ENCODE data around the gene C14orf132. TPM values are rescaled to one million over a fixed set of nuclear protein-coding genes. Genes with fewer than 3 reads are reported as not detected.
"Not testable (repeated sequence)": the region's sequence is repeated elsewhere in the genome, so short reads cannot be mapped to it uniquely, and the experiment has no call there.

The C14orf132 gene
- polyA plus RNA-seq, 1 donor: 17.4 TPM

DNA sequence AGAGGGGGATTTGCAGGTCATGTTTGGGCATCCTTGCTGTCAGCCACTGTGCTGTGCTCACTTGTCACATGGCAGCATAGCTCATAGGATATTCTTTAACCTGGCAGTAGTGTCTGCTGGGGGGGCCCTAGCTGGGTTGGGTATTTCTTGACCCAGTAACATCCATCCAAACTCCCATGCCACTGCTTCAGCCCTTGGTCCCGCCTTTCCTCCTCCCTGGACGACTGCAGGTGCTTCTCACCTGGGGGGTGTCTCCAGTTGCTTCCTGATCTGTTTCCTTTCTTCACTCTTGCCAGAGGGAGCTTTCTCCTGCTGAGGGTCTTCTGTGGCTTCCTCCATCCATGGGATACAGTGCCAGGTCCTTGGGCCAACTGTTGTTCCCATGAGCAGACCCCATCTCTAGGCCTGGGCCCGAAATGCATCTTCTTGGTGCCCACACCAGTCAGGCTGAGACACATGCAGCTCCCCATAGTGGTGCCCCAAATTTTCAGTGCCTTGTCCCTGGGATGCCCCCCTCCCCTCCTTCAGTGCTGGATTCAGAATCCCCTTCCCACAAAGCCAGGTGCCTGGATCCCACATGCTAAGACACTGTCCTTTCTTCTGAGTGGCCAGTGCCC lies 20.5 kb downstream of the C14orf132 start:
- no peak for DNase-seq (ENCODE audit: low read depth)

DNA sequence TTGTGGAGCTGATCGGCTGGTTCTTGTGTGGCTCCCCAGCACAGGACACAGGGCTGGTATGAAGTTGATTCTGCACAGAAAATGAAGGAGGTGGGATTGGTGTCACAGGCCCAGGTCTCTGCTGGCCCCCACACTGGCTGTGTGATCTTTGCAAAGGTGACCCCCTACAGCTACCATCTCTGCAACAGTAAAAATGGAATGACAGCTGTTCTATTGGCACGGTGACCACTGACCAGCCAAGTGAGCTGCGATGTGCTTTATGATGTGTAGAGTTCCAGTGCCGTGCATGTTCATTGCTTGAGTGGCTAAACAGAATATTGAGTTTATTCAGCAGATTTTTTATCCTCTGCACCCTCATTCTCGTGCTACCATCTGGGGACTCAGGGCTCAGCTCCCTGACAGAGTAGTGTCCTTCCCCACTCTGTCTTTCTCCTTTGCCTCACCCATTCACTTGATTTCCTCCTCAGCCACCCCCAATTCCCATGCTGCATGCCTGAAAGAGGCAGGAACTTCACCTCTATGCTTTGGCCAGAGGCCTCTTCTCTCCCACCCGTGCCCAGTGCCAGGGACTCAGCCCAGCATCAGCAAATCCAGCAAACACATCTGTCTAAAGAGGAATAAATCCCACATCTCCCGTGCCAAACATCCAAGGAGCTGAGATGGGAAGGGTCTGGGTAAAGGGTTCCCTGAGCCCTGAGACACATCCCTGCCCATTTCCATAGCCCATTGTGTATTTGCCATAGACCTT lies 21.2 kb downstream of the C14orf132 start:
- no peak for DNase-seq (ENCODE audit: low read depth)

- no peak for DNase-seq (ENCODE audit: low read depth)
These were observed 22.8 kb downstream of the C14orf132 start for GRCh38 chr14:96062010-96062409.

GRCh38 chr14:96062506-96062905 lies 23.3 kb downstream of the C14orf132 start:
- no peak for DNase-seq (ENCODE audit: low read depth)

GRCh38 chr14:96064866-96065265 lies 25.7 kb downstream of the C14orf132 start:
- DNase-seq (ENCODE audit: low read depth): no peak

- no peak for DNase-seq (ENCODE audit: low read depth)
These were observed 26.7 kb downstream of the C14orf132 start for GRCh38 chr14:96065661-96066459.

DNA sequence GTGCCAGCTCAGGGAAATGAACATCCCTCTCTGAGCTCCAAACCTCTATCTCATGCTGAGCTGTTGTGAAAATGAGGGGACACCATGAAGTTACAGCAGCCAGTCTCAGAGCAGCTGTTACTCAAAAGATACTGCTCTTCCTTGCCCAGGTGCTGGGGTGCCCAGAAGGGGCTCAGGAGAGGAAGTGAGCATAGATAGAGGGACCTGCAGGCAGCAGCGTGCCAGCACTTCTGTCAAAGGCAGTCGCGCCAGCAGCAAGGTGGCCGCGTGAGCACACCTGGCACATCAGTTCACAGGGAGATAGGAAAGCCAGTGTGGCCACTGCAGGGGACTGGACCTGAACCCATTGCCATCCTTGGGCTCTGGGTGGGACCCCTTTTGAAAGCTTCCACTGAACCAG lies 27.8 kb downstream of the C14orf132 start:
- no peak for DNase-seq (ENCODE audit: low read depth)

DNA sequence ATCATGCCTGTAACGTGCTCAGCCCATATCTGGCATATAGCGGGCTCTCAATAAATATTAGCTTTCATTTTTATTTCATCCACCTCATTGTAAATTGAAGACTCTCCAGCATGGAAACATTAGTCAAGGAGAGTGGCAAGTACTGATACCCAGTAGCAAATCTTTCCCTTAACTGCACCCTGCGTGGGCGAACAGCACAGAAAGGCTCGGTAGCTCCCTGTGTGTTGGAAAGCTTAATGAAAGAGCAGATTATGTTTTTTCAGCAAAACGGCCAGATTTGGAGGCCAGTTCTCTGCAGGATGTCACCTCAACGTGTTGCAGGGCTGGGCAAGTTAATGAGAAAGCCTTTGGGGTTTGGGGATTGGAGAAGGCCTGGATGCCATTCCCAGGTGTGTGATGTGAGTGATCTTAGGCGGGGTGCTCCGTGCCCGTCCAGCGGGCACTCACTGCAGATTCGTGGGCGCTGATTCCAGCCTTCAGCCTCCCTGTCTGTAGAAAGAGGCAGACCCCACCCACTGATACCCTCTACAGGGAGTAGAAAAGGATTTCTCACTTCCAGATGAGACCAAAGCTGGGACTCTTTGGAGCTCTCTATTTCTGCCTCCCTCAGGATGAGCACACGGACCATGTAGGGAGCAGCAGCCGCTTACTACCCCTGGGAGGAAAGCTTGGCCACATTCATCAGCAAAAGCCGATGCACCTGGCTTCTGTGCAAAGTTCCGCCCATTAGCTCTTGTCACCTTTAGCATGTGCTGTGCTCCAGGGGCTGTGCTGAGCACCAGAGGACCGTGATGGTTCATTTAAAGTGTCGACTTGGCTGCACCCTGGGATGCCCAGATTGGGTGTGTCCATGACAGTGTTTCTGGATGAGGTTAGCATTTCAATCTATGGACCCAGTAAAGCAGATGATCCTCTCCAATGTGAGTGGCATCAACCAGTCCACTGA lies 29.1 kb downstream of the C14orf132 start:
- DNase-seq (ENCODE audit: low read depth): no peak

GRCh38 chr14:96069421-96069820 lies 30.3 kb downstream of the C14orf132 start:
- no peak for DNase-seq (ENCODE audit: low read depth)

GRCh38 chr14:96071561-96071960 lies 32.4 kb downstream of the C14orf132 start:
- DNase-seq (ENCODE audit: low read depth): no peak

DNA sequence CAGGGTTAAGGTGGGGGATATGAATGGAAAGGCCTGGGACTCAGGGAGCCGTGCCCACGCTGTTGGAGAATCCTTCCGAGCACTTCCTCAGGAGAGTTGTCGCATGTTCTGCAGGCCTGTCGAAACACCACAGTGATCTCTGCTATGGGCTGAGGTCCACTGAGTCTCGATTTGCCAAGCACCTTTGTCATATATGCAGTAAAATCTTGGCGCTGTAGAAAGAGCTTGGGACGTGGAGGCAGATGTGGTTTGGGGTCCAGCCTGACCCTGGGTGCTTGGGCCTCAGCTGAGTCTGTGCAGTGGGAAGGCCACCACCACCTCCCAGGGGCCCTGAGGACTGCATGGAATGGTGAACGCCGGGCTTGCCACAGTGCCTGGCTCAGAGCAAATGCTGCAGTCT lies 32.9 kb downstream of the C14orf132 start:
- DNase-seq (ENCODE audit: low read depth): no peak

DNA sequence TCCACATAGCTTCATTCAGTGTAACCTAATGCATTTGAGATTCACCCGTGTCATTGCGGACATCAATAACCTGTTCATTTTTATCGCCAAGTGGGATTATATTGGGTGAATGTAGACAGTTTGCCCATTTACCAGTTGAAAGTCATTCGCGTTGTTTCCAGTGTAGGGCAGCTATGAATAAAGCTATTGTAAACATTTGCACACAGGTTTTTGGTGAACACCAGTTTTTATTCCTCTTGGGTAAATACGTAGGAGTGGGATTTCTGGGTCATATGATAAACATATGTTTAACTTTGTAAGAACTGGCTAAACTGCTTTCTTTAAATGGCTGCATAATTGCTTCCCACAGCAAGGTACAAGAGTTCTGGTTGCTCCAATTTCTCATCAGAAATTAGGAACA lies 33.6 kb downstream of the C14orf132 start:
- no peak for DNase-seq (ENCODE audit: low read depth)

- DNase-seq (ENCODE audit: low read depth): not testable (repeated sequence)
These were observed 34.3 kb downstream of the C14orf132 start for GRCh38 chr14:96073260-96074039.

DNA sequence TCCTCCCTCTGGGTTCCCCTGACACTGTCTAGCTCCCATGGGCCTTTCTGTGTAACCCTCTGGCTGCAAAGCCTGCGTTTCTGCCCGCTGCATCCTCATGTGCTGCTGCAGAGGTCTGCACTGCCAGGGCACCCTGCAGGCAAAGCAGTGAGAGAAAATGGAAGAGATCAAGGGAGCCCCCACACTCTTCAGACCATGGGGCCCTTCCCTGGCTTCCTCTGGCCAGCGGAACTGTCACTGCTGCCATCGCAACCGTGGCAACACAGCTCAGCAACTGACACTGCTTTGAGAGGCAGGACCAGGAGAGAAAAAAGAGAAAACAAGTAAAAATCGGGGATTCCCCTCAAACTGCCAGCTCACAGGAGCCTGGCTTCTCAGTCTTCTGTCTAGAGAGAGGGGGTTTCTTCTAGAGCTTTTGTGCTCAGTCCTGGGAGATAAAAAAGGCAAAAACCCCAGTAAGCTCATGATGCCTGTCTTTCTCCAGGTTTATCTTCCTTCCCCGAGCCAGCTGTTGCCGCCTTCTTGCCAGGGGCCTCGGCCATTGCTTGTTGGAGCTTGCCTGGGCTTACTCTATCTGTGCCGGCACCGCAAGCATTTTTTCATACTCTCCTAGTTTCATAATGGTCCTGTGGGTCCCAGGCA lies 38.9 kb downstream of the C14orf132 start:
- no peak for DNase-seq (ENCODE audit: low read depth)

- no peak for DNase-seq (ENCODE audit: low read depth)
These were observed 39.5 kb downstream of the C14orf132 start for GRCh38 chr14:96078625-96079016.

DNA sequence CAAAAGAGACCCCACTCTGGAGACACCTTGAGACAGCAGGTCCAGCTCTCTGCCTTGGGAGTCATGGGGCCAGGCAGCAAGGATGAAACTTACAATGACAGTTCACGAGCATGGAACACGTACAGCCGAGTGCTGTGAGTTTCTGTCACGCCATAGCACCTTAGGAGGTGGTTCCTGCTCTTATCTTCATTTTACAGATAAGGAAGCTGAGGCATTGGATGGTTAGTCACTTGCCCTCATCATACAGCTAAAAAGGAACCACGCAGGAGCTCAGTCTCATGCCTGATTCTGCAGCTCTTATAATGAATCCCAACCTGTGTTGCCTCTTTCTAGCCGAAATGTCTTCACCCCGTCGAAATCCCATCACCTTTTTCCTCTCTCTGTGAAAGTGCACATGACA lies 39.9 kb downstream of the C14orf132 start:
- no peak for DNase-seq (ENCODE audit: low read depth)

- no peak for DNase-seq (ENCODE audit: low read depth)
These were observed 41.4 kb downstream of the C14orf132 start for GRCh38 chr14:96080571-96080970.

- no peak for DNase-seq (ENCODE audit: low read depth)
These were observed 42.1 kb downstream of the C14orf132 start for GRCh38 chr14:96081224-96081623.

- no peak for DNase-seq (ENCODE audit: low read depth)
These were observed 42.7 kb downstream of the C14orf132 start for GRCh38 chr14:96081767-96082400.

Data from forelimb muscle (tissue), 1 donor.